ENCODE measurements around the gene SH3BP2.

GRCh38 chr4:2881431-2881830 lies 88.5 kb downstream of the SH3BP2 start:
- TF ChIP-seq CTCF (conservative IDR thresholded peaks at IDR 0.05) (no peak), EZH2 (IDR thresholded peaks at IDR 0.05; ENCODE audit: low read depth) (no peak)

Data from PC-9 (cell line).